Measurements from ENCODE around the gene PLGRKT.

DNA sequence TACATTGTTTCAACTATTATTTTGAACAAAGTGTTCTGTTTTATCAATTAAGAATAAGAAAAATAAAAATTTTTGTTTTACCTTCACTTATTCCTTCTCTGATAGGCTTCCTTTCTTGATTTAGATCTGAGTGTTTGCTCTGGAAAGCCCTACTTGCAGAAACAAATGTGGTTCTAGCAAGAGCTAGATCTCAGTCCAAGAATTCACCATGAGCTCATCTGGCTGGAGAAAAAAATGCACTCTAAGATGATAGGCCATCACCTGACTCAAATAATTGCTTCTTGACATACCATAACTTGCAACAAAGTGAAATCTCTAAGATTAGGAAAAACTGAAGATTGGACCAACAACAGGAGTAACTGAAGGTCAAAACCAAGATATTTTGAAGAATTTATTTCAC, 126.9 kb downstream of the PLGRKT start:
- no peak for TF ChIP-seq EZH2 (IDR thresholded peaks at IDR 0.05; ENCODE audit: insufficient read depth, poor library complexity, severe bottlenecking)
- TF ChIP-seq EZH2phosphoT487 (IDR thresholded peaks at IDR 0.05; ENCODE audit: insufficient read depth, low read depth) = no peak

Data from GM23248 (cell line).